ENCODE results near the gene NDUFA12.
"Not testable (repeated sequence)": the region's sequence is repeated elsewhere in the genome, so short reads cannot be mapped to it uniquely, and the experiment has no call there.

The NDUFA12 gene

GRCh38 chr12:95003213-95003920, at the start of gene NDUFA12:
Gene NDUFA12 (minus strand): TSS chr12:95003697. CDS start chr12:95003680, 17 bp downstream.
- H3K27ac ChIP-seq: peak within 1 kb of the TSS; percentile 71
- DNase-seq (ENCODE audit: low read depth, low spot score): peak; percentile 86

- no peak overlapping the region for H3K27ac ChIP-seq
- no peak for DNase-seq (ENCODE audit: low read depth, low spot score)
These were observed 47.7 kb upstream of the NDUFA12 start for GRCh38 chr12:95051241-95051640.

GRCh38 chr12:95037906-95038305, 34.4 kb upstream of the NDUFA12 start:
- no peak for DNase-seq (ENCODE audit: low read depth, low spot score)
- no peak overlapping the region for H3K27ac ChIP-seq

GRCh38 chr12:95034750-95035149, 31.3 kb upstream of the NDUFA12 start:
- DNase-seq (ENCODE audit: low read depth, low spot score): no peak
- H3K27ac ChIP-seq: no peak overlapping the region

GRCh38 chr12:95022477-95022876, 19.0 kb upstream of the NDUFA12 start:
- no peak for DNase-seq (ENCODE audit: low read depth, low spot score)
- no peak overlapping the region for H3K27ac ChIP-seq

GRCh38 chr12:95017482-95017881, 14.0 kb upstream of the NDUFA12 start:
- no peak overlapping the region for H3K27ac ChIP-seq
- no peak for DNase-seq (ENCODE audit: low read depth, low spot score)

DNA sequence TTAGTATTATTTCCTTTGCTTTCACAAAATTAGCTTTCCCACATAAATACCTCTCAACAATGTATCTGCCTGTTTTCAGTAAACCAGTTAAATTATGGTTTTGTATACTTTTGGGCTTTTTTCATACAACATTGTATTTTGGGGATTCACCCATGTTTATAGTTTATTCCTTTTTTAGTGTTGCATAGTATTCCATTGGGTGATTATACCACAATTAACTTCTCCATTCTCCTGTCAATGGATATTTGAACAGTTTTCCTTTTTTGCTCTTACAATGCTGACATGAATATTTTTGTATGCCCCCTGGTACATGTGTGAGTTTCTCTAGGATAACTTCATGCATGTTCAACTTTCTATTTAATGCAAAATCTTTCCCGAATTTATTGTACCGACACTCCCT, 12.6 kb upstream of the NDUFA12 start:
- no peak overlapping the region for H3K27ac ChIP-seq
- no peak for DNase-seq (ENCODE audit: low read depth, low spot score)

DNA sequence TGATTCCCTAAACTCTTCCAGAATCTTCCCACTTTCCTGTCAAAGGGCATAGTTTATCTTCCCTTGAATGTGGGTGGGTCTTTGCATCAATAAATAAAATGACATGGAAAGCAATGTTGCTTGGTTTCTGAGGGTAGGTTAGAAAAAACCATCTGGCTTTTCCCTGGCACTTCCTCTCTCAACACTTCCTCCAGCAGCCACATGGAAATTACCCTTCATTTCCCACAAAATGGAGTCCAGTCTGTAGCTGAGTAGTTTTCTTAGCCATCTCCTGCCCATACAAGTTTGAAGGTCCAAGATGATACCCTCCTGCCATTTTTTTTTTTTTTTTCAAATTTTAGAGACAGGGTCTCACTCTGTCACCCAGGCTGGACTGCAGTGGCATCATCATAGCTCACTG, 11.1 kb upstream of the NDUFA12 start:
- H3K27ac ChIP-seq: no peak overlapping the region
- no peak for DNase-seq (ENCODE audit: low read depth, low spot score)

DNA sequence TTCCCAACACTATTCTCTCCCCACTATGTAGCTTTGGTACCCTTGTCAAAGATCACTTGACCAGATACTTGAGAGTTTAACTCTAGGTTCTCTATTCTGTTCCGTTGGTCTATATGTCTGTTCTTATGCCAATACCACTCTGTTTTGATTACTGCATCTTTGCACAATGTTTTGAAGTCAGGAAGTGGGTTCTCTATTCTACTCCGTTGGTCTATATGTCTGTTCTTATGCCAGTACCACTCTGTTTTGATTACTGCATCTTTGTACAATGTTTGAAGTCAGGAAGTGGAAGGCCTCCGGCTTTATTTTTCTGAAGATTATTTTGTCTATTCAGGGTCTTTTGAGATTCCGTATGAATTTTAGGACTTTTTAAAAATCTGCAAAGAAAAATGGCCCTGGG, 2.7 kb upstream of the NDUFA12 start:
- H3K27ac ChIP-seq: no peak overlapping the region
- no peak for DNase-seq (ENCODE audit: low read depth, low spot score)

- H3K27ac ChIP-seq: no peak overlapping the region
- no peak for DNase-seq (ENCODE audit: low read depth, low spot score)
These were observed 1.1 kb upstream of the NDUFA12 start for GRCh38 chr12:95004610-95005009.

- peak overlapping the region; percentile 71 for H3K27ac ChIP-seq
- DNase-seq (ENCODE audit: low read depth, low spot score): no peak
These were observed 400 bp upstream of the NDUFA12 start for GRCh38 chr12:95003921-95004272.

DNA sequence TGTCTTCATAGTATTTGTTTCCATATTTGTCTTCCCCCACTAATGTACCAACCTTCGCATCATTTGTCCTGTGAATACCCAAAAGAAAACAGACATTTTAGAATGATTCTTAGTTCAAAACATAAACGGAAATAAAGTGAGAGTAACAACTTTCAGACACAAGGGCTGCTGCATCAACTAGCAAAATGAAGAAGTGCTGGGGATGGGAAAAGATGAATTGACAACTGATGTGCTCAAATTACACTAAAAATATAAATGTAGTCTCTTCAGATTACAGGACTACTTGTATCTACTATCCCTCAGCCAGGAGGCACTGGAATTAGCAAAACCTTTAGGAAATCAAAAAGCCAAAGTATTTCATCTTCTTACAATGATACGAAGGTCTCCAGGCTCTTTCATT, 743 bp downstream of the NDUFA12 start:
- H3K27ac ChIP-seq: peak overlapping the region; percentile 71
- no peak for DNase-seq (ENCODE audit: low read depth, low spot score)

DNA sequence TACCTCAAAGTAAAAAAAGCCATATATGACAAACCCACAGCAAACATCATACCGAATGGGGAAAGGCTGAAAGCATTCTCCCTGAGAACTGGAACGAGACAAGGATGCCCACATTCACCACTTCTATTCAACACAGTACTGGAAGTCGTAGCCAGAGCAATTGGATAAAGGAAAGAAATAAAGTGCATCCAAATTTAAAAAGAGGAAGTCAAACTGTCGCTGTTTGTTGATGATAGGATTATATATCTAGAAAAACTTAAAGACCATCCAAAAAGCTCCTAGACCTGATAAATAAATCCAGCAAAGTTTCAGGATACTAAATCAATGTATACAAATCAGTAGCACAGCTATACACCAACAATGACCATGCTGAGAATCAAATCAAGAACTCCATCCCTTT, 5.2 kb downstream of the NDUFA12 start:
- no peak for DNase-seq (ENCODE audit: low read depth, low spot score)
- H3K27ac ChIP-seq: no peak overlapping the region

GRCh38 chr12:94997726-94998125, 5.8 kb downstream of the NDUFA12 start:
- no peak overlapping the region for H3K27ac ChIP-seq
- DNase-seq (ENCODE audit: low read depth, low spot score): no peak

DNA sequence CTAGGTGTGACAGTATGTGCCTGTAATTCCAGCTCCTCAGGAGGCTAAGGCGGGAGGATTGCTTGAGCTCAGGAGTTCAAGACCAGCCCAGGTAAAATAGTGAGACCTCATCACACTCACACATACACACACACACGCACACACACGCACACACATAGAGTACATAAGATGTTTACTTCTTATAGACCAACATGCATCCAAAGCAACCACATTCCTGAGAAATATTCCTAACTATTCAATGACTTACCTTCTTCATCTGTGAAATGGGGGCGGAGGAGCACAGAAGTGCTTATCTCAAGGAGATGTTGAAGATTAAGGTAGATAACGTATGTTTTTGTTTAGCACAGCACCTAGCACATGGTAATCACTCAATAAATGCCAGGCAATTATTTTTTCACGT, 6.4 kb downstream of the NDUFA12 start:
- H3K27ac ChIP-seq: no peak overlapping the region
- DNase-seq (ENCODE audit: low read depth, low spot score): no peak

DNA sequence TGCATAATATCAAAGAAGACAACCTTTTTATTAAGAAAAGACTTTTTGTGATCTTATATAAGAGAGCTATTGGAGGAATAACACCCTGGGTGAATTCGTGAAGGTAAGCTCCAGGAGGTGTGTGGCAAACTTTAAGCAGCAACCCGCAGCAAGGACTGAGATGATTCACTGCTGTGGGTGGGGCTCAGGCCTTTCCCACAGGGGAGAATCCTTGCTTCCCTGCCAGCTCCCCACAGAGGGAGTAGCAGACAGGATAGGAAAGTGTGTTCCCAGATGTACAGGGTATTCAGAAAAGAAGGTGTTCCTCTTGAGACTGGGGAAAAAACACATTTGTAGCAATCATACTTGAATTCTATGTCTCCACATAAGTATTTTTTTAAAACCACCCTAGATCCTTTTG, 9.2 kb downstream of the NDUFA12 start:
- peak overlapping the region; percentile 17 for H3K27ac ChIP-seq
- DNase-seq (ENCODE audit: low read depth, low spot score): peak; percentile 44

DNA sequence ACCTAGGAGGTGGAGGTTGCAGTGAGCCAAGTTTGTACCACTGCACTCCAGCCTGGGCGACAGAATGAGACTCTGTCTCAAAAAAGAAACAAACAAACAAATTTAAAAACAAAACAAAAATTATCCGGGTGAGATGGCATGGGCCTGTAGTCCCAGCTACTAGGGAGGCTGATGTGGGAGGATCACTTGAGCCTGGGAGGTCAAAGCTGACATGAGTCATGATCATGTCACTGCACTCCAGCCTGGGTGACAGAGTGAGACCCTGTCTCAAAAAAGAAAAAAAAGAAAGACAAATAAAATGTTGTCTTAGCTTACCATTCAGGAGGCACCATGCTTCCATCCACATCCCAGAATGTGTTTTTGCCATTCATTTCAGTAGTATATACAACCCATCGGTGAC, 9.6 kb downstream of the NDUFA12 start:
- not testable (repeated sequence) for DNase-seq (ENCODE audit: low read depth, low spot score)
- peak overlapping the region; percentile 17 for H3K27ac ChIP-seq

DNA sequence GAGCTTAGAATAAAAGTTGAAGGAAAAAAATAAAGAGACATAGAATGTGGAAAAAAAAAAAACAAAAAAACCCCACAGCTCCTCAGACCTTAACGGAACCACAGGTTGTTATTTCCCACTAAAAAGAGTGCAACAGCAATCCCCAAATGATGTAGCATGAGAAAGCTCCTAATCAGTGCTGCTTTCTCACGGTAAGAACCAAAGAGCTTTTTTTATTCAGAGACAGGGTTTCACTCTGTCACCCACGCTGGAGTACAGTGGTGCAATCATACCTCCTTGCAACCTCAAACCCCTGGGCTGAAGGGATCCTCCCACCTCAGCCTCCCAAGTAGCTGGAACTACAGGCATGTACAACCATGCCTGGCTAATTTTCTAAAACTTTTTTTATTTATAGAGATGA, 13.3 kb downstream of the NDUFA12 start:
- no peak for DNase-seq (ENCODE audit: low read depth, low spot score)
- H3K27ac ChIP-seq: no peak overlapping the region

GRCh38 chr12:94988471-94988870, 15.0 kb downstream of the NDUFA12 start:
- no peak overlapping the region for H3K27ac ChIP-seq
- DNase-seq (ENCODE audit: low read depth, low spot score): no peak

DNA sequence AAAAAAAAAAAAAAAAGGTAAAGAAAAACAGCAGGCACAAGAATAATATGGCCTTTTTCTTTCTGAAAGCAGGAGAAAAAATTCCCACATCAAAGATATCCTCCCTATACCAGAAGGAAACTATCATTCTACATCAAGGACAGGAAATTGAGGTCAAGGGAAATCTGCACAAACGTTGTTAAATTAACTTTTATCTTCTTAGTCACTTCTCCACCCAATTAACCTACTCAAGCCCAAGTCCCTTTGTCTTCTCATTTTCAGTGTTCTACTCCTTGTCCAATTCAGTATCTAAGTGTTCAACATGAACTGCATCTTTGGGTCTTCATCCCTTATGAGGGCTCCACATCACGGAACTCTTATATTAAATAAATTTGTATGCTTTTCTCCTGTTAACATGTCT, 15.7 kb downstream of the NDUFA12 start:
- H3K27ac ChIP-seq: no peak overlapping the region
- DNase-seq (ENCODE audit: low read depth, low spot score): no peak

- DNase-seq (ENCODE audit: low read depth, low spot score): no peak
- H3K27ac ChIP-seq: no peak overlapping the region
These were observed 16.3 kb downstream of the NDUFA12 start for GRCh38 chr12:94987076-94987669.

- H3K27ac ChIP-seq: peak overlapping the region; percentile 82
- DNase-seq (ENCODE audit: low read depth, low spot score): not testable (repeated sequence)
These were observed 18.4 kb downstream of the NDUFA12 start for GRCh38 chr12:94985099-94985498.
